ENCODE data around the gene GUCY2C.
A peak's percentile ranks its signal among the peaks of the same experiment; 100 is the strongest.

The GUCY2C gene

DNA sequence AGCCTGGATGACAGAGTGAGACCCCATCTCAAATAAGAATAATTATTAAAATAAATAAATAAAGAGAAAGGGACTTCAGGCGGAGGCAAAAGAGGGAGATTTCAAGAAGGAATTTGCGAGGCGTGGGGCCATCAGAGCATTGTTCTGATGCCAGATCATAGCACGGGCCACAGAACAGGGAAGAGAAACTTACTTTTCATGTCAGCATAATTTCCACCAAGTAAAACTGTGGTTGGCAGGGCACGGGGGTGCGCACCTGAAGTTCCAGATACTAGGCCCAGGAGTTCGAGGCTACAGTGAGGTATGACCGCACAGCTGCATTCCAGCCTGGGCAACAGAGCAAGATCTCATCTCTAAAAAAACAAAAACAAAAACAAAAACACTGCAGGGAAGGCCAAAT lies 117.8 kb downstream of the GUCY2C start:
- H3K4me3 ChIP-seq (ENCODE audit: low read depth, low read length), result no peak overlapping the region
- no peak for DNase-seq (ENCODE audit: low read depth)
- no peak for TF ChIP-seq CTCF (IDR thresholded peaks at IDR 0.05; ENCODE audit: low read depth, low read length, missing control alignments)

GRCh38 chr12:14577344-14577743 lies 119.1 kb downstream of the GUCY2C start:
- DNase-seq (ENCODE audit: low read depth), result peak; percentile 13
- H3K4me3 ChIP-seq (ENCODE audit: low read depth, low read length), result no peak overlapping the region
- TF ChIP-seq CTCF (IDR thresholded peaks at IDR 0.05; ENCODE audit: low read depth, low read length, missing control alignments), result no peak

DNA sequence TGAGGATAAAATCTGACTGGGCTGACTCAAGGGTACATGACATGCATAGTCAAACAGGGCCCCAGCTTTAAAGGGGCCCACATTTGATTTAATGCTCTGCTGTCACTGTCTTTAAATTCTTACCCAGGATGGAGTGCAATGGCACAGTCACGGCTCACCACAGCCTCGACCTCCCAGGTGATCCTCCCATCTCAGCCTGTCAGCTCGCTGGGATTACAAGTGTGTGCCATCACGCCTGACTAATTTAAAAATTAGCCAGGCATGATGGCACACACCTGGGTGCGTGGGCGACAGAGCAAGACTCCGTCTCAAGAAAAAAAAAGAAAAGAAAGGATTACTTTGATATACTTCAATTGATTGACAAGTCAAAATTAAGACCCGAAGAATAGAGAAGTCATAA lies 119.5 kb downstream of the GUCY2C start:
- no peak overlapping the region for H3K4me3 ChIP-seq (ENCODE audit: low read depth, low read length)
- DNase-seq (ENCODE audit: low read depth), result no peak
- TF ChIP-seq CTCF (IDR thresholded peaks at IDR 0.05; ENCODE audit: low read depth, low read length, missing control alignments), result no peak

GRCh38 chr12:14575585-14575984 lies 120.8 kb downstream of the GUCY2C start:
- no peak for TF ChIP-seq CTCF (IDR thresholded peaks at IDR 0.05; ENCODE audit: low read depth, low read length, missing control alignments)
- H3K4me3 ChIP-seq (ENCODE audit: low read depth, low read length), result no peak overlapping the region
- no peak for DNase-seq (ENCODE audit: low read depth)

DNA sequence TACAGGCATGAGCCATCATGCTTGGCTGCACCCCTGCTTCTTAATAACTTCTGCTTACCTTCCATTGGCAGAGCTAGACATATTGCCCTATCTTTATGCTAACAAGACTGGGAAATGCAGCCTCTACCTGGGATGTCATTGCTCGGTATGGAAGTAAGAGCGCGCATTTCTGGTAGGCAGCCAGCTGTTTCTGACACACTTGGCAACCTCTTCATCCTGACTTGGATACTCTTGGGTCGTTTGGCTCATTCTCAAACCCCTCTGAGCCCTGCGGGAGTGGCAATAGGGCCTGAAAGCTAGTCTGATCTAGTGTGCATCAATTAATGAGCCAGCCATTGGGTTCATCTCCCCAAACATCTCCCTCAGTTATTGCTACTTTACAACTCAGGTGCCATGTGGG lies 123.3 kb downstream of the GUCY2C start:
- TF ChIP-seq CTCF (IDR thresholded peaks at IDR 0.05; ENCODE audit: low read depth, low read length, missing control alignments), result no peak
- DNase-seq (ENCODE audit: low read depth), result no peak
- no peak overlapping the region for H3K4me3 ChIP-seq (ENCODE audit: low read depth, low read length)

DNA sequence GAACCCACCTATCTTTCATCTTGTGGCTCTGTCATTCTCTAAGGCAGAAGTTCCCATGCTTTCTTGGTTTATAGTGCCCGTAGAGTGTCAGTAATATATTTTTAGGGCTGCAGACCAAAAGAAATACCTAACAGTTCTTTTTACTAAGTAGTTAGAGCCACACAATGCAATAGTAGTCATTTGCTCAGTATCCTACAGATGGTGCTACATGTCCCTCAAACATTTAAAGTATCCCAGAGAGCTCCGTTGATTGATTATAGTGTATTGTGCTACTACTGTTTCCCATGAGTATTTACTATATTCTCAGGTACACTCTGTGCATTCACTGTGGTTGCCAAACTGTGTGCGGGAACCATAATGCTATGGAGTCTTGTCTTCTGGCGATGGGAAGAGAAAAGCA lies 124.0 kb downstream of the GUCY2C start:
- no peak for DNase-seq (ENCODE audit: low read depth)
- no peak overlapping the region for H3K4me3 ChIP-seq (ENCODE audit: low read depth, low read length)
- TF ChIP-seq CTCF (IDR thresholded peaks at IDR 0.05; ENCODE audit: low read depth, low read length, missing control alignments), result peak; percentile 31

DNA sequence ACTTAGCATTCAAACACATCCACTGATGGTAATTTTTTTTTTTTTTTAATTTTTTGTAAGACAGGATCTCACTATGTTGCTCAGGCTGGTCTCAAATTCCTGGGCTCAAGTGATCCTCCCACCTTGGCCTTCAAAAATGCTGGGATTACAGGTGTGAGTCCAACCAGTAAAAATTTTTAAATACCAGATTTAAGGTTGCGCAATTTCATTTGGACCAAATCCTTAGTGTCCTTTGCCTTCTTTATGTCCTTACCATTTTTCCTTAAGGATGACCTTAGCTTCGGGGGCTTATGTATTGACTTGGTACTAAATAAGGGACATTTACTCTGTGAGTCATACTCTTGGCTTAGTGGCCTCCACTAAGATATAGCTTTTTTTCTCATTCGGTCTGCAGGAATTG lies 124.6 kb downstream of the GUCY2C start:
- no peak for TF ChIP-seq CTCF (IDR thresholded peaks at IDR 0.05; ENCODE audit: low read depth, low read length, missing control alignments)
- no peak overlapping the region for H3K4me3 ChIP-seq (ENCODE audit: low read depth, low read length)
- DNase-seq (ENCODE audit: low read depth), result no peak

Measured in GM12864 (cell line).